H7 (cell line): ENCODE results near the gene DNAH10. TPM values are rescaled to one million over a fixed set of nuclear protein-coding genes. Genes with fewer than 3 reads are reported as not detected.

Experiments used
- DNase-seq: peaks from one replicate; pipeline ENCODE4 v3.0.0; 2012
- H3K27me3 ChIP-seq: 2 replicates; pipeline ENCODE4 v1.6.0; 2011; ENCODE audit warnings: mild to moderate bottlenecking, low read length; ENCODE audit not compliant: control insufficient read depth, insufficient read depth
- H3K36me3 ChIP-seq: replicated peaks from 2 replicates; pipeline ENCODE4 v1.5.1; 2011; ENCODE audit warnings: low read length; ENCODE audit not compliant: control insufficient read depth, insufficient read depth
- H3K4me3 ChIP-seq: 2 replicates; pipeline ENCODE4 v1.5.1; 2011; ENCODE audit warnings: low read depth, mild to moderate bottlenecking, control low read depth, low read length, moderate library complexity; ENCODE audit not compliant: insufficient read depth
- total RNA-seq: library from RNA; depleted of rRNA; stranded (reverse); fragments of >200 nt; shearing (Covaris generic); gene quantifications from 2 replicates; pipeline ENCODE4 v1.2.3, GENCODE V29; 2014

DNAH10 gene
- total RNA-seq, 1 experiment from 2014 or later = 0.03 TPM

DNA sequence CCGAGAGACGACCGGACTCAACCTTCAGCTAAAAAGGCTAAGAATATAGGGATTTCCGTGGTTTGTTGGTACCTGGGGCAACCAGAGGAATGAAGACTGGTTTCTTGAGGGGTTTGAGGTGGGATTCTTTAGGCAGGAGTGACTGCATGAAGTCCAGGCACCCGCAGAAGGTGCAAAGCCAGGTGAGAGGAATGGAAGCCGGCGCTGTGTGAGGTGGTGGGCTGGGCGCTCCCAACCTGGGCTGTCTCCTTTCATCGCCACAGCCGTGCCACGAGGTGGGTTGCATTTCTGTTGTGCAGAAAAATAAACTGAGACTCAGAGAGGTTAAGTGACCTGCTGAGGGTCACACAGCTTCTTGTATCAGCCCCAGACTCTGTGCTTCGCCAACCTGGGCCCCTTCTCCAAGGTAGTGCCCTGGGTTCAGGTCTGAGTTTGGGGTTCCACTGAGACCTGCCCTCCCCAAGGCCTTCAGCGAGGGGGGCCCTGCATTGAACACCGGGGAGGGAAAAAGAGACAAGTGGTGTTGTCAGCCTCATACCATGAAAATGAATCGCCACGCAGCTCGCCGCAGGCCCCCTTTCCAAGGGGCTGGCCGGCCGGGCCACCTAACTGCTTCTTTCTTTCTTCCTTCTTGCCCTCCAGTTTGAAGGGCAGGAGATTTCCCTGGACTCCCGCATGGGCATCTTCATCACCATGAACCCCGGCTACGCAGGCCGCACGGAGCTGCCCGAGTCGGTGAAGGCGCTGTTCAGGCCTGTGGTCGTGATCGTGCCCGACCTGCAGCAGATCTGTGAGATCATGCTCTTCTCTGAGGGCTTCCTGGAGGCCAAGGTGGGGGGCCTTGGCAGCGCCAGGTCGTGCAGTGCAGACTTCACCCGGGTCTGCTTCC is 88.4 kb downstream of the DNAH10 start:
- Histone ChIP-seq H3K27me3 (no peaks in the 10 kb centered on the region), H3K36me3 (no peaks in the 10 kb centered on the region), H3K4me3 (no peak overlapping the region)
- no peak for DNase-seq

DNA sequence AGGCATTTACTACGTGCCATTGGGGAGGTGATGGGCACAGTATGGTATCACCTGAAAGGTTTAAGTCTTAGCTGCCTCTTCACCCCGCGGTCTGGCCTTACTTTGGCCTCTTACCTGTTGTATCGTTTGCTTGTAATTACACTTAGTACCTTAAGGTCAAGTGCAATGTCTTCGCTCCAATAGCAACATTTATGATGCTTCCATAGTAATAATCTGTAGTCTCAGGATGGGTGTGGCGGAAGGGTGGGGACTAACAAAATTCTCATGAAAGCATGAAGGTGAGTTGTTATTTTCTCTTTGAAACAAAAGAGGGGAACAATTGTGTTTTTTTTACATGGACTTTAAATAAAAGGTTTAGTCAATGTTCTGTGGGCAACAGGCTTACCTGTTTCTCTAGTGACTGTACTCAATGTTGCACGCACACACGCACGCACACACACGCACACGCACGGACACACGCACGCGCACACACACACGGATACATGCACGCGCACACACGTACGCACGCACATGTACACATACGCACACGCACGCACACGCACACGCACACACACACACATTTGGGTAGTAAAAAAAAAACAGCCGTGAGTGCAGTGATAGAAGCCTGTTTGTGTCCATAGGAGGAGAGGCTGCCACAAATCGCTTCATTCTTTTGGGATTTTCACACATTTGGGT is 91.4 kb downstream of the DNAH10 start:
- Histone ChIP-seq H3K36me3 (no peaks in the 10 kb centered on the region), H3K27me3 (no peaks in the 10 kb centered on the region), H3K4me3 (no peak overlapping the region)
- no peak for DNase-seq

DNA sequence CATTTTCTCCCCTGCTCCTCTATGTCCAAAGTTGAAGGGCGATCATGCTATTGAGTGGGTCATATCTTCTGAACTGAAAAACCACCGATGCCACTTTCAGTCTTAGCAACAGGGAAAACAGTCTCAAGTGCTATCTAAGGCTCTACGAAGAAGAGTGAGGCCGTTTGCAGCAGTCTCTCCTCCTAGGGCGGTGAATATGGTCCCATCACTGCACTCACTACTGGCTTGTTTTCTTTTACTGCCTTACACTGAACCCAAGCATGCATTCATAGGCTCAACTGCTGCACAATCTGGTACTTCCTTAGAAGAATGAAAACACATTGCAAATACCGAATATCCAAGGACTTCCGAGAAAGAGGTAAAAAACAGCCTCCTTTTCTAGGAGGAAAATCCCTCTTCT is 92.1 kb downstream of the DNAH10 start:
- no peaks in the 10 kb centered on the region for H3K27me3 ChIP-seq
- no peaks in the 10 kb centered on the region for H3K36me3 ChIP-seq
- H3K4me3 ChIP-seq = no peak overlapping the region
- DNase-seq = no peak

DNA sequence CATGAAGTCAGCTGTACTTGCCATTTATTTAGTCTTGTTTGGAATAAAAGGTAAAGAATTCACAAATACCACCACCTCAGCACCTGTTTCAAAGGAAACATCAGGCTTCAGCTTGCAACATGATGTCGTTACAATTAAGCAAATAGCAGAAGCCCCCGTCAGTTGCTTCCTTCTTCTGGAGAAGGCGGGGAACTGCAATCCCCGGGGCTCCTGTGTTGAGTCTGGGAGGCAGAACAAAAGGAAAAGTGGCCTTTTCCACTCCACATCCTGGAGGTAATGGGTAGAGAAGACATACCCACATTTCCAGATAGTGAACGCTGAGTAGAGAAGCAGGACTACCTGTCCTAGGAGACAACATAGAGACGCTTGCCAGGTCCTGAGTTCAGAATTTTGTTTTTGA is 92.8 kb downstream of the DNAH10 start:
- no peaks in the 10 kb centered on the region for H3K36me3 ChIP-seq
- H3K27me3 ChIP-seq = no peaks in the 10 kb centered on the region
- no peak overlapping the region for H3K4me3 ChIP-seq
- peak; percentile 44 for DNase-seq

DNA sequence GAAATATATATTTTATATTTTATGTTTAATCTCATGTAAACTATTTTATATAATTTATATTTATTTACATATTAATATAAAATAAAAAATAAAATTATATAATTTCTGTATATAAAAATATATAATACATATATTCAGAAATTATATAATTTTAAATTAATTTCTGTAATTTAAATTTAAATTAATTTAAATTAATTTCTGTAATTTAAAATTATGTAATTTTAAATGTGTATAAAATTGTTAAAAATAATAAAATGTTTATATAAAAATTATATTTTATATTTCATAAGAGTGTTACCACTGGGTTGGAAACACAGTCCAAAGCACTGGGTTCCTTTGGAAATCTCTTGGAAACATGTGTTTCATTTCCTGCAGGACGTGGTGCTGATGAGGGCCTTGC is 94.6 kb downstream of the DNAH10 start:
- no peaks in the 10 kb centered on the region for H3K36me3 ChIP-seq
- no peaks in the 10 kb centered on the region for H3K27me3 ChIP-seq
- H3K4me3 ChIP-seq = no peak overlapping the region
- no peak for DNase-seq

DNA sequence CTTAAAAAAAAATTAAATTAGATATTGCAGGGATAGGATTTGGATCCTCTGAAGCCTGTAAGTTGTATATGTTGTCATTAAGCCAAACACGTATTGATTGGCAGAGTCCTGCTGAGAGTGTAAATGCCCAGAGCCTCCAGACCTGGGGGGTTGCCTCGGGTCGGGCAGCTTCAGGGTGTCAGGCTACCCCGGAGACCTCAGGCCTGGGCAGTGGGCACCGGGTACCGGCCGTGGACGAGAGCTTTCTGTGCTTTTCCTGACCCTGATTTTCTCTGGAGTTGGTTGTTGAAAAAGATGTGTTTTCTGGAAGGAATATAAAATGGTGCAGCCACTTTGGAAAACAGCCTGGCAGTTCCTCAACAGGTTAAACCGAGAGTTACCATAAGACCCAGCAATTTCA is 96.1 kb downstream of the DNAH10 start:
- DNase-seq = no peak
- Histone ChIP-seq H3K4me3 (no peak overlapping the region), H3K36me3 (no peaks in the 10 kb centered on the region), H3K27me3 (no peaks in the 10 kb centered on the region)

DNA sequence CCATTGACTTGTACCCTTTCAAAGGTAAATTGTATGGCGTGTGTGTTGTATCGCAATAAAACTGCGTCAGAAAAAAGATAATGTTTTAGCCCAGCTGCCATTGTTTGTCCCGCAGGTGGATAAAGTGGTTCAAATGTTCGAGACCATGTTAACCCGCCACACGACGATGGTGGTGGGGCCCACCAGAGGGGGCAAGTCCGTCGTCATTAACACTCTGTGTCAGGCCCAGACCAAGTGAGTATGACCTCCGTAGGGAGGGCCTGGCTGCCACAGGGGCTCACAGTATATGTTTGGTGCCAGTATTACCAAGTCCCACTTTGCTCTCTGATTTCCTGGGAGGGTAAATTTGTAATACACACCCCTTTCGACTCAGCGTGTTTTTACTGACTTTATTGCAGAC is 96.9 kb downstream of the DNAH10 start:
- DNase-seq = peak; percentile 61
- Histone ChIP-seq H3K4me3 (no peak overlapping the region), H3K36me3 (no peaks in the 10 kb centered on the region), H3K27me3 (no peaks in the 10 kb centered on the region)

DNA sequence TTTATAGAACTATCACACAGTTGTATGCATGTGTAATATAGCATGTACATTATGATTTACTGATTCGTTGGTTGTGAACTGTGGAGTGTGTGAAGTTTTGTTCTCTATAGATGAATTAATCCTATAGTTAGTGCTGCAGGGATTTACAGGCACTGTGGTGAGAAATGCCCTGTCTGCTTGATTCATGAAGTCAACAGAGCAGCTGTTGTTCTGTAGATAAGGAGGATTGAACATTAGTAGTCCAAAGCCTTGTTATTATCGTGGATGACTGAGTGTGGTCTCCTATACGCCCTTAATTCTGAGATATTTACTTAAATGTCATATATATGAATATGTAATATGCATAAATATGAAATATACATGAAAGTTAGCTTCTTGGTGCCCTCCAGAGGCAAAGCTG is 98.3 kb downstream of the DNAH10 start:
- H3K27me3 ChIP-seq = no peaks in the 10 kb centered on the region
- H3K36me3 ChIP-seq = no peaks in the 10 kb centered on the region
- H3K4me3 ChIP-seq = no peak overlapping the region
- no peak for DNase-seq

DNA sequence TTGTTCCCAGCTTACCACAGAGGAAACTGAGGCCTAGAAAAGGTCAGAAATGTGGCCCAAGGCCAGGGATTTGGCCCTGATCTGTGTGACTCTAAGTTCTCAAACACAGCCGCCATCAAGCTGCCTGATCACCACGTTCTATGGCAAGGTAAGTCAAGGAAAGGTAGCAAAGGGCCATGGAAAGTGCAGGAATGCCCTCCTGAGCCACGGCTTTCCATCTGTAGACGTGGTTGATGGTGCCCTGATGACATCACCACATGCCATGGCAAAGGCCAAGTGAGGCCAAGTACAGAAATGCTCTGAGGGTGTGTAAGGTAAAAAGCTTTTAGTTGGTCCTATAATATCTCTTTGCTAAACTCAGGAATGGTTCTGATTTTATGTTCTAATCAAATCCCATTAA is 99.3 kb downstream of the DNAH10 start:
- H3K36me3 ChIP-seq = no peaks in the 10 kb centered on the region
- no peak overlapping the region for H3K4me3 ChIP-seq
- DNase-seq = no peak
- H3K27me3 ChIP-seq = no peaks in the 10 kb centered on the region

DNA sequence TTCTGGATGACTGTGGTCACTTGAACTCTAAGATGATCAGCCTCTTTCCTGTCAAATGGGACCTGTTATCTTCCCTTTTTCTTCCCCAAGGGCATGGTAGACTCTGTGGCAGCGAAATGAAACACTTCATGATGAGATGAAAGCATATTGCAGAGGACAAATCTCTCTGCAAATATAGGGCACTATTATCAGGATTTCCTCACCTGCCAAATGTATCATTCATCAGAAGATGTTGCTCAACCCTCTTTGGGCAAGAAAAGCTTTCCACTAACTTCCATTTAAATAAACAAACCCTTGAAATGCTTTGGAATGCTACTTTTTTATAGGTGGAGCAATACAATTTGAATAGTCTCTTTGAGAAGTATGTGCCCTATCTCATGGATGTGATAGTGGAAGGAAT is 105.0 kb downstream of the DNAH10 start:
- Histone ChIP-seq H3K4me3 (no peak overlapping the region), H3K27me3 (no peaks in the 10 kb centered on the region), H3K36me3 (no peaks in the 10 kb centered on the region)
- no peak for DNase-seq

DNA sequence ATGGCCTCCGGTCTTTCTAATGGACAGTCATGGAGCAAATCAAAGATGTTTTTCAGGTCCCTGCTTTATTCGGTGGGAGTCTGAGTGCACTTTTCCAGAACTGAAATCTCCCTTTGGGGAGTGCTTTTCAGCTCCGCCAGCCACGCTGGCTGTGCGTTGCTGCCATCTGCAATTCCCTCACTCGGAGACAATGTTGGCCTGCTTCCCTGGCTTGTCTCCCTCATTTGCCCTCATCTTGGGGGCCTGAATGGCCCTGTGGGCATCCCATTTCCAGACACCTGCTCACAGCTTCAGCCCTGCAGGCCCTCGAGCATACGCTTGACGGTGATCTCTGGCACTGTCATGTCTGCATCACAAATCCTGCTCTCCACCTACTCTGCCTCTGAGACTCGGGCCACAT is 106.7 kb downstream of the DNAH10 start:
- H3K36me3 ChIP-seq = no peaks in the 10 kb centered on the region
- no peak overlapping the region for H3K4me3 ChIP-seq
- DNase-seq = no peak
- H3K27me3 ChIP-seq = no peaks in the 10 kb centered on the region

DNA sequence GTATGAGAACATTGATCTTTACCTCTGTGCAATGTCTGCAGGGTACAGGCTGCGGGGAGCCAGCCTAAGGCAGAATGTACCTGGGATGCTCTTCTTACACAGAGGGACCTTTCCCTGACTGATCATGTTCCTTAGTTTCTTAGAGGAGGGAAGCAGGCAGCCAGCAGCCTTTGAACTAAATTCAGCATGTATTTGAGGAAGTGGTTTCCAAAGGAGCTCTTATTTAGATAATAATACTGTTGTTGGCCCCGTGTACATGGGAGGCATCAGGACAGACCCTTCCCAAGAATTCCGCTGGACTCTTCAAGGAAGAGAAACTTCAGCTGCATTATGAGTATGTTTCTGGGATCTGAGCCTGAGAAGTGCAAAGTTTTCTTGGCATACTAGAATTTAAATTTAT is 111.7 kb downstream of the DNAH10 start:
- H3K4me3 ChIP-seq = no peak overlapping the region
- no peaks in the 10 kb centered on the region for H3K36me3 ChIP-seq
- DNase-seq = no peak
- no peaks in the 10 kb centered on the region for H3K27me3 ChIP-seq

DNA sequence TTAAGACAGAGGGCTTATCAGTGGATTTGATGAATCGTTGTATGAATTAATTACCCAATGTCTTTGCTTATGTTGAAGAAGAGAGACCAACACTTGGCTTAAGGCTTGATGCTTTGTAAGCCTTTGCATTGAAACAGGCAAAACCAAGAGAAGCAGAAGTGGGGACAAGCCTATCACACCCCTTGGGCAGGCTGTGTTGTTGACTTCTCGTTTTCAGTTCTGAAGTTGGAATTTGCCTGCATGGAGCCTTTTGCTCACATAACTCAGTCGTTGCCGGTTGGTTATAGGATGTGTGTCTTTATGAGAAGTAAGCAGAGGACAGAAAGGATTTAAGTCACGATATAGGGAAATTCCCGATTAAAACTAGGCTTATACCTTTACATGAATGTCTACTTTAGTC is 115.9 kb downstream of the DNAH10 start:
- Histone ChIP-seq H3K4me3 (no peak overlapping the region), H3K36me3 (no peaks in the 10 kb centered on the region), H3K27me3 (no peaks in the 10 kb centered on the region)
- DNase-seq = no peak

DNA sequence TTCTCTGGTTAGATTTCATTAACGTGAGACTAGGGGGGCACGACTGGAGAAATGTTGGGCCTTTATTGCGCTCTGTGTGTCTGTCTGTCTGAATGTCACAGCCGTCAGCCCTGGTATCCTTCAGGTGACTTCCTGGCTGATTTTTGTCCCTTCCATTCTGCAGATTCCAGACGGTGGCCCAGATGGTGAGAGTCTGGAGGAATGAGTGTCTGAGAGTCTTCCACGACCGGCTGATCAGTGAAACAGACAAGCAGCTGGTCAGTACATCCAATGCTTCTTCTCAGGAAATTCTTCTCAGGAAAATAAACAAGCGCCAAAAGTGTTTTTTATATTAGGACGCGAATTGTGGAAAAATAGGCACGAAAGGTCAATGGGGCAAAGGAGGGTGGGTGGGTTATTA is 117.0 kb downstream of the DNAH10 start:
- Histone ChIP-seq H3K36me3 (no peaks in the 10 kb centered on the region), H3K4me3 (no peak overlapping the region), H3K27me3 (no peaks in the 10 kb centered on the region)
- no peak for DNase-seq

DNA sequence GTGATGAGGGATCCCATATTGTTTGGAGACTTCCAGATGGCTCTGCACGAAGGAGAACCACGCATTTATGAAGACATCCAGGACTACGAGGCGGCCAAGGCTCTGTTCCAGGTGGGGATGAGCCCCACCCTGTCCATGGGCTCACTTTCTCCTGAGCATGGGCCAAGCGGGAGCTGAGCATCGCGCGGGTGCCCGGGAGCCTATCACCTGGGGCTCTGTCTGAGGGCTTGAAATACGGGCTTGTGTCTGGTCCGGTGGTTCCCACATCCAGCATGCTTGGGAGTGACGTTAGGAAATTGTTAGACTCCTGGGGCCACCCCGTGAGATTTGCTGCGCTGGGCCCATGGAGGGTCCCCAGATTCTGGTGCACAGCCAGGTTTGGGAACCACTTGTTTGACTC is 117.6 kb downstream of the DNAH10 start:
- H3K4me3 ChIP-seq = no peak overlapping the region
- no peak for DNase-seq
- H3K36me3 ChIP-seq = no peaks in the 10 kb centered on the region
- no peaks in the 10 kb centered on the region for H3K27me3 ChIP-seq
